Testis (tissue), 3 donors: Measurements from ENCODE around the gene CNTRL. TPM values are rescaled to one million over a fixed set of nuclear protein-coding genes. Genes with fewer than 3 reads are reported as not detected.

ENCODE experiments used
- DNase-seq: peaks from one replicate; pipeline ENCODE4 v3.0.0-alpha.2; 2019
- H3K27ac ChIP-seq, 2 donors: fragments of 200-600 bp; sonication (generic); one replicate each; pipeline ENCODE4 v1.5.1; 2019
- H3K27me3 ChIP-seq: fragments of 200-600 bp; sonication (generic); one replicate; pipeline ENCODE4 v1.5.1; 2019
- H3K36me3 ChIP-seq: fragments of 200-600 bp; sonication (generic); one replicate; pipeline ENCODE4 v1.5.1; 2017; ENCODE audit warnings: low read depth; ENCODE audit errors: missing control alignments
- H3K4me1 ChIP-seq: fragments of 200-600 bp; sonication (generic); one replicate; pipeline ENCODE4 v1.5.1; 2019
- H3K4me3 ChIP-seq, 2 donors: fragments of 200-600 bp; sonication (generic); one replicate each; pipeline ENCODE4 v1.5.1; 2017 to 2019
- H3K9me3 ChIP-seq: fragments of 200-600 bp; sonication (generic); one replicate; pipeline ENCODE4 v1.5.1; 2017
- POLR2A ChIP-seq: fragments of 450-650 bp; IDR thresholded peaks from one replicate; pipeline ENCODE4 v1.6.1; 2017; ENCODE audit warnings: antibody characterized with exemption, mild to moderate bottlenecking, moderate library complexity
- WGBS, 2 donors: methylation state at CpG; one replicate each; pipeline ENCODE4 v1.1.5; 2018; 5-methylcytosine and 5-hydroxymethylcytosine counted together
- intact Hi-C: fragments of 100-400 bp; cut with DNase I; formaldehyde crosslinking; loops from one replicate; pipeline ENCODE4 v1.15.1; 2023; ENCODE audit warnings: low total_unique reads
- polyA plus RNA-seq: library from polyadenylated mRNA; stranded (reverse); fragments of 350-450 nt; fragmentation: Illumina TruSeq; extraction: RNeasy Lipid Tissue Mini Kit (QIAGEN cat#74804); gene quantifications from one replicate; pipeline ENCODE4 v1.2.3, GENCODE V29; 2014; ENCODE audit warnings: low read depth, low replicate concordance; ENCODE audit not compliant: insufficient read depth
- total RNA-seq, 2 donors: library from RNA; depleted of rRNA; stranded (reverse); fragments of >200 nt; gene quantifications; one replicate each; pipeline ENCODE4 v1.2.3, GENCODE V29; 2016
- TF ChIP-seq, protein P1 (sequence below), 3 experiments: fragments of 450-650 bp in 2 of 3; fragments of 200-600 bp in 1 of 3; sonication (generic) in 1 of 3; IDR thresholded peaks; one replicate each; pipeline ENCODE4 v1.5.1; 2016 to 2019; ENCODE audit warnings: antibody characterized with exemption in 3 of 3, mild to moderate bottlenecking in 2 of 3, moderate library complexity in 1 of 3

CNTRL gene
- total and polyA plus RNA-seq, 3 donors from 2014 or later: 42.4 to 94.7 (median 57.7) TPM

DNA sequence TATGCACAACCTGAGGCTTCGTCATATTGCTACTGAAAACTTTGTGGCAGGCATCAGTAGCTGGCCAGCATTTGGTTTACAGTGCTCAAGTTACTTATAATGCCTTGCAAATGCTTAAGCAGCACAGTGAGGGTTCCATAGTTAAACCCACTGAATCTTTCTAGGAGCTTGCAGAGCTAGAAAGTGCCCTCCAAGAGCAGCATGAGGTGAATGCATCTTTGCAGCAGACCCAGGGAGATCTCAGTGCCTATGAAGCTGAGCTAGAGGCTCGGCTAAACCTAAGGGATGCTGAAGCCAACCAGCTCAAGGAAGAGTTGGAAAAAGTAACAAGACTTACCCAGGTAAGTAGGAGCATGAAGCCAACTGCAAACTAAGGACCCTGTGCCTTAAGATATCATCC is 60.9 kb downstream of the CNTRL start:
- H3K36me3 ChIP-seq: no peaks in the 10 kb centered on the region
- H3K27ac ChIP-seq: no peak overlapping the region
- no peaks in the 10 kb centered on the region for H3K4me1 ChIP-seq
- no peaks in the 10 kb centered on the region for H3K9me3 ChIP-seq
- WGBS, 2 donors: 95 to 98% methylated on average over 2 of the region's 2 CpGs
- intact Hi-C loops: no loop called here
- H3K4me3 ChIP-seq: no peak overlapping the region
- no peaks in the 10 kb centered on the region for H3K27me3 ChIP-seq
- no peak for DNase-seq
- TF ChIP-seq, protein P1, sequence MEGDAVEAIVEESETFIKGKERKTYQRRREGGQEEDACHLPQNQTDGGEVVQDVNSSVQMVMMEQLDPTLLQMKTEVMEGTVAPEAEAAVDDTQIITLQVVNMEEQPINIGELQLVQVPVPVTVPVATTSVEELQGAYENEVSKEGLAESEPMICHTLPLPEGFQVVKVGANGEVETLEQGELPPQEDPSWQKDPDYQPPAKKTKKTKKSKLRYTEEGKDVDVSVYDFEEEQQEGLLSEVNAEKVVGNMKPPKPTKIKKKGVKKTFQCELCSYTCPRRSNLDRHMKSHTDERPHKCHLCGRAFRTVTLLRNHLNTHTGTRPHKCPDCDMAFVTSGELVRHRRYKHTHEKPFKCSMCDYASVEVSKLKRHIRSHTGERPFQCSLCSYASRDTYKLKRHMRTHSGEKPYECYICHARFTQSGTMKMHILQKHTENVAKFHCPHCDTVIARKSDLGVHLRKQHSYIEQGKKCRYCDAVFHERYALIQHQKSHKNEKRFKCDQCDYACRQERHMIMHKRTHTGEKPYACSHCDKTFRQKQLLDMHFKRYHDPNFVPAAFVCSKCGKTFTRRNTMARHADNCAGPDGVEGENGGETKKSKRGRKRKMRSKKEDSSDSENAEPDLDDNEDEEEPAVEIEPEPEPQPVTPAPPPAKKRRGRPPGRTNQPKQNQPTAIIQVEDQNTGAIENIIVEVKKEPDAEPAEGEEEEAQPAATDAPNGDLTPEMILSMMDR (IDR thresholded peaks at IDR 0.05): no peak
- TF ChIP-seq POLR2A: no peak

DNA sequence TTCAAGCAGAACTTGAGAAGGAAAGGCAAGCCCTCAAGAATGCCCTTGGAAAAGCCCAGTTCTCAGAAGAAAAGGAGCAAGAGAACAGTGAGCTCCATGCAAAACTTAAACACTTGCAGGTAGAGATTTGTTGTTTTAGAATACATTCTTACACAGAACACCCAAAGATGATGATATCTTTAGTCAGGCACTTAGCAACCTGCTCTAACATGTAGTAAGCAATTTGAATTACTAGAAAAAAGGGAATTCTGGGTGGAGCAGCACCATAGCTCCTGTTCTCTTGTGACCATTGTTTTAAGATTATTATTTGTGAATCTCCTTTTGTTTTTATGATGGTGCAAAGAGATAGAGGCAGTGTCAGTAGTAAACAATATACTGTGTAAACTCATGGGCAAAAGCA is 63.8 kb downstream of the CNTRL start:
- no peak overlapping the region for H3K4me3 ChIP-seq
- H3K27ac ChIP-seq: no peak overlapping the region
- no peaks in the 10 kb centered on the region for H3K36me3 ChIP-seq
- no peak for TF ChIP-seq POLR2A
- TF ChIP-seq, protein P1 (IDR thresholded peaks at IDR 0.05): no peak
- DNase-seq: no peak
- no peaks in the 10 kb centered on the region for H3K4me1 ChIP-seq
- no peaks in the 10 kb centered on the region for H3K27me3 ChIP-seq
- intact Hi-C loops: no loop called here
- no peaks in the 10 kb centered on the region for H3K9me3 ChIP-seq

DNA sequence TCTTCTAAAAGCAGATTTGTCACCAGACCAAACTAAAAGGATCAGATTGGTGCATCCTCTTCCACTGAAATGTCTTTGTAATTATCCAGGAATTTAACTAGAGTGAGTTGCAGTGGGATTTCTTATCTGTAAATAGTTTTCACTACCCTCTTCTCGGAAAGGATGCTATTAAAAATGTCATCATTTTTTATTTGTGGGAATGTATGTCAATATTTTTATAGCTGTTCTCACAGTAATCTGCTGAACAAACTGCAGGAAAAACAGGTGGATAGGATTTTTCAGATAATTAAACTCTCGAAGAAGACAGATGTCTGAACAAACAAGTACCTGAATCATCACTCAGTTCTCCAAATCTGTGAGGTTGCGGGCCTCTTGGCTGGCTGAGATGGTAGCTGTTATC is 64.2 kb downstream of the CNTRL start:
- H3K36me3 ChIP-seq: no peaks in the 10 kb centered on the region
- DNase-seq: no peak
- intact Hi-C loops: no loop called here
- no peak overlapping the region for H3K4me3 ChIP-seq
- no peaks in the 10 kb centered on the region for H3K27me3 ChIP-seq
- 64 to 67% methylated on average over 3 of the region's 3 CpGs for WGBS, 2 donors
- no peak for TF ChIP-seq POLR2A
- TF ChIP-seq, protein P1 (IDR thresholded peaks at IDR 0.05): no peak
- H3K9me3 ChIP-seq: no peaks in the 10 kb centered on the region
- H3K4me1 ChIP-seq: no peaks in the 10 kb centered on the region
- H3K27ac ChIP-seq: no peak overlapping the region

DNA sequence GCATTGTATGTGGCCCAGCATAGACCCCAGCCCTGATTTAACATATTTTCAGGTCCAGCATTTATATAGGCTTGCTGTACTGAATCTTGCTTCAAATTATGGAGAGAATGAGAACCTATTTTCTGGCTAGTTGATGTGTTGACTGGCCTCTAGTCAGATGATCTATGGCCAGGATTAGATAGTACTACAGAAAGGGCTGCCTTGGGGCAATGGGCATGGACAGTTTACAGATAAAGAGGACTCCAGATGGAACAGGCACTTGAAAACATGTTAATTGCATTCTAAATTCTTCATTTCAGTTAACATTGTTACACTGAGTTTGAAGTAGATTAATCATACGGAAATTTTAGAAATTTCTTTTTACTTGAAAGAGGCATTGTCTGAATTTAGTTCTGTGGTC is 65.4 kb downstream of the CNTRL start:
- no peaks in the 10 kb centered on the region for H3K9me3 ChIP-seq
- H3K4me1 ChIP-seq: no peaks in the 10 kb centered on the region
- DNase-seq: no peak
- H3K27me3 ChIP-seq: no peaks in the 10 kb centered on the region
- no peak overlapping the region for H3K27ac ChIP-seq
- no peak overlapping the region for H3K4me3 ChIP-seq
- H3K36me3 ChIP-seq: no peaks in the 10 kb centered on the region
- TF ChIP-seq, protein P1 (IDR thresholded peaks at IDR 0.05): no peak
- no peak for TF ChIP-seq POLR2A
- intact Hi-C loops: no loop called here
- WGBS, 2 donors: 86 to 92% methylated on average over 1 of the region's 1 CpG

DNA sequence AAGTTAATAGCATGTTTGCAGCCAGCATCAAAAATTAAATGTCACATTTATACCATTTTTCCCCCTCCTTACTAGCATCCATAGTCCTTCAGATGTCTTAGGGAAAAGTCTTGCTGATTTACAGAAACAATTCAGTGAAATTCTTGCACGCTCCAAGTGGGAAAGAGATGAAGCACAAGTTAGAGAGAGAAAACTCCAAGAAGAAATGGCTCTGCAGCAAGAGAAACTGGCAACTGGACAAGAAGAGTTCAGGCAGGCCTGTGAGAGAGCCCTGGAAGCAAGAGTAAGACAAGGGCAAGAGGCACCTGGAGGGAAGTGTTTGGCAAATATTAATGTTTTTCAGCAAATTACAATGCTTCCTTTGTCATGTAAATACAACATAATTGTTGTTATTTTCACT is 66.6 kb downstream of the CNTRL start:
- WGBS, 2 donors: 92% methylated on average over 1 of the region's 1 CpG
- Histone ChIP-seq H3K27ac (no peak overlapping the region), H3K4me1 (no peaks in the 10 kb centered on the region), H3K27me3 (no peaks in the 10 kb centered on the region), H3K9me3 (no peaks in the 10 kb centered on the region), H3K4me3 (no peak overlapping the region), H3K36me3 (no peaks in the 10 kb centered on the region)
- intact Hi-C loops: no loop called here
- no peak for TF ChIP-seq POLR2A
- TF ChIP-seq, protein P1 (IDR thresholded peaks at IDR 0.05): no peak
- DNase-seq: no peak
